SK-N-SH (cell line): ENCODE measurements around the gene GLUL. TPM values are rescaled to one million over a fixed set of nuclear protein-coding genes. Genes with fewer than 3 reads are reported as not detected.

Source experiments
- CTCF ChIA-PET: fragments of 300-600, 350-600 bp; formaldehyde crosslinking; extraction: SDS; loops from one replicate; lab custom pipeline; 2021; lab: Yijun Ruan, JAX
- POLR2A ChIA-PET: fragments of 350-600 bp; sonication (Branson Sonifier 250); formaldehyde crosslinking; extraction: SDS; loops from one replicate; lab custom pipeline; 2020; ENCODE audit warnings: antibody characterized with exemption, inconsistent platforms; lab: Yijun Ruan, JAX
- DNase-seq: peaks from one replicate; pipeline ENCODE4 v3.0.0; 2012
- H2AFZ ChIP-seq: fragments of 200-600 bp; sonication (generic); 2 replicates; pipeline ENCODE4 v1.8.1; 2016; ENCODE audit warnings: antibody characterized with exemption, mild to moderate bottlenecking, low read depth
- H3F3A ChIP-seq: fragments of 200-600 bp; sonication (generic); replicated peaks from 2 replicates; pipeline ENCODE3; 2016; ENCODE audit warnings: antibody characterized with exemption, mild to moderate bottlenecking; ENCODE audit not compliant: insufficient read depth
- H3K27ac ChIP-seq, 2 experiments: fragments of 200-500 bp in 1 of 2; fragments of 200-600 bp in 1 of 2; sonication (Bioruptor generic) in 1 of 2; sonication (generic), shearing (Covaris generic) in 1 of 2; 2 replicates each; pipeline versions ENCODE4 v1.5.1 to v1.6.1; 2014 to 2016; ENCODE audit warnings: low read depth in 2 of 2, inconsistent platforms in 1 of 2, low read length in 1 of 2, mild to moderate bottlenecking in 1 of 2, mixed read lengths in 1 of 2
- H3K27me3 ChIP-seq: fragments of 200-600 bp; sonication (generic), shearing (Covaris generic); 2 replicates; pipeline ENCODE4 v1.6.1; 2016; ENCODE audit warnings: mixed run types; ENCODE audit not compliant: insufficient read depth
- H3K36me3 ChIP-seq, 2 experiments: fragments of 200-500 bp in 1 of 2; fragments of 200-600 bp in 1 of 2; sonication (Bioruptor generic) in 1 of 2; sonication (generic) in 1 of 2; replicated peaks in 1 of 2; 2 replicates each; pipeline versions ENCODE3 to v1.5.1; 2014 to 2016; ENCODE audit warnings: low read length in 1 of 2, mild to moderate bottlenecking in 1 of 2; ENCODE audit not compliant: insufficient read depth in 2 of 2, control insufficient read depth in 1 of 2
- H3K4me1 ChIP-seq, 2 experiments: fragments of 200-500 bp in 1 of 2; fragments of 200-600 bp in 1 of 2; sonication (Bioruptor generic) in 1 of 2; sonication (generic), shearing (Covaris generic) in 1 of 2; 2 replicates each; pipeline versions ENCODE4 v1.5.1 to v1.6.1; 2014 to 2016; ENCODE audit warnings: low read depth in 1 of 2, low read length in 1 of 2, mixed run types in 1 of 2; ENCODE audit not compliant: insufficient read depth in 2 of 2, control insufficient read depth in 1 of 2
- H3K4me2 ChIP-seq: fragments of 200-600 bp; sonication (generic), shearing (Covaris generic); 2 replicates; pipeline ENCODE4 v1.6.1; 2017; ENCODE audit warnings: mixed run types
- H3K4me3 ChIP-seq, 2 experiments: fragments of 200-500 bp in 1 of 2; fragments of 200-600 bp in 1 of 2; sonication (Bioruptor generic) in 1 of 2; sonication (generic), shearing (Covaris generic) in 1 of 2; 2 replicates each; pipeline versions ENCODE4 v1.5.1 to v1.8.1; 2014 to 2016; ENCODE audit warnings: low read depth in 2 of 2, inconsistent platforms in 1 of 2, low read length in 1 of 2, mild to moderate bottlenecking in 1 of 2, mixed read lengths in 1 of 2, moderate library complexity in 1 of 2
- H3K79me2 ChIP-seq: fragments of 200-600 bp; sonication (generic); 2 replicates; pipeline ENCODE4 v1.8.1; 2017; ENCODE audit warnings: mild to moderate bottlenecking; ENCODE audit not compliant: insufficient read depth
- H3K9ac ChIP-seq: fragments of 200-600 bp; sonication (generic); 2 replicates; pipeline ENCODE4 v1.6.1; 2017; ENCODE audit warnings: mixed run types
- H3K9me2 ChIP-seq: fragments of 200-600 bp; sonication (generic); 2 replicates; pipeline ENCODE4 v1.6.1; 2017; ENCODE audit warnings: mixed run types
- H3K9me3 ChIP-seq: fragments of 200-600 bp; sonication (generic); 2 replicates; pipeline ENCODE4 v1.6.1; 2017; ENCODE audit warnings: mixed run types, mild to moderate bottlenecking, moderate library complexity
- H4K20me1 ChIP-seq: fragments of 200-600 bp; sonication (generic); 2 replicates; pipeline ENCODE4 v1.6.1; 2017; ENCODE audit warnings: mild to moderate bottlenecking, mixed run types; ENCODE audit not compliant: insufficient read depth
- ELF1 ChIP-seq: IDR thresholded peaks from 2 replicates; pipeline ENCODE4 v1.4.0; 2012
- EP300 ChIP-seq, 2 experiments: IDR thresholded peaks; 2 replicates each; pipeline versions ENCODE4 v1.4.0 to v1.6.1; 2012; ENCODE audit warnings: borderline replicate concordance in 1 of 2, low read depth in 1 of 2, low read length in 1 of 2
- FOXM1 ChIP-seq: IDR thresholded peaks from 2 replicates; pipeline ENCODE4 v1.4.0; 2012; ENCODE audit warnings: low read depth, mild to moderate bottlenecking
- GATA2 ChIP-seq: sonication (generic); formaldehyde crosslinking; IDR thresholded peaks from 2 replicates; pipeline ENCODE4 v1.5.0; 2020; ENCODE audit warnings: mild to moderate bottlenecking, missing genetic modification reagents
- MEF2A ChIP-seq: IDR thresholded peaks from 2 replicates; pipeline ENCODE4 v1.4.0; 2012; ENCODE audit warnings: low read depth, borderline replicate concordance
- MXI1 ChIP-seq: IDR thresholded peaks from 2 replicates; pipeline ENCODE4 v1.6.1; 2012; ENCODE audit warnings: mild to moderate bottlenecking, low read depth, low read length, improper control_type of control experiment
- NFIC ChIP-seq: IDR thresholded peaks from 2 replicates; pipeline ENCODE4 v1.4.0; 2012; ENCODE audit warnings: borderline replicate concordance
- PBX3 ChIP-seq: IDR thresholded peaks from 2 replicates; pipeline ENCODE4; 2012
- POLR2AphosphoS5 ChIP-seq: IDR thresholded peaks from 2 replicates; pipeline ENCODE4 v1.6.1; 2012; ENCODE audit warnings: low read depth, low read length
- RCOR1 ChIP-seq: fragments of 150-350 bp; IDR thresholded peaks from 2 replicates; pipeline ENCODE4 v1.6.1; 2017; ENCODE audit warnings: antibody characterized with exemption, low read length
- SIN3A ChIP-seq: IDR thresholded peaks from 2 replicates; pipeline ENCODE4 v1.6.1; 2012; ENCODE audit warnings: low read depth, mild to moderate bottlenecking, low read length, moderate library complexity, borderline replicate concordance
- TCF12 ChIP-seq: IDR thresholded peaks from 2 replicates; pipeline ENCODE4 v1.4.0; 2012
- TEAD4 ChIP-seq: IDR thresholded peaks from 2 replicates; pipeline ENCODE4 v1.4.0; 2012; ENCODE audit warnings: mild to moderate bottlenecking, borderline replicate concordance; ENCODE audit not compliant: insufficient read depth
- USF1 ChIP-seq: IDR thresholded peaks from 2 replicates; pipeline ENCODE4 v1.4.0; 2012; ENCODE audit warnings: low read depth, borderline replicate concordance
- USF2 ChIP-seq: fragments of 150-350 bp; IDR thresholded peaks from 2 replicates; pipeline ENCODE4 v1.6.1; 2017; ENCODE audit warnings: antibody characterized with exemption, low read length, low read depth, borderline replicate concordance
- YY1 ChIP-seq: IDR thresholded peaks from 2 replicates; pipeline ENCODE4 v1.4.0; 2012; ENCODE audit warnings: low read depth, mild to moderate bottlenecking
- WGBS: methylation state at CpG from one replicate; pipeline ENCODE4 v1.1.6; 2017; ENCODE audit warnings: low lambda C conversion rate; 5-methylcytosine and 5-hydroxymethylcytosine counted together
- polyA plus RNA-seq, 3 experiments: library from polyadenylated mRNA; depleted of rRNA; stranded (reverse); fragments of >200 nt; gene quantifications; 2 replicates each; pipeline ENCODE4 v1.2.3, GENCODE V29; 2012

The GLUL gene
- polyA plus RNA-seq, 1 of the 3 experiments (the other 2 are of a cell fraction): 107 TPM

GRCh38 chr1:182389619-182390047 lies 2.0 kb downstream of the GLUL start:
- peak overlapping the region; percentile 95 for H3K4me2 ChIP-seq
- no peaks in the 10 kb centered on the region for H3K9me2 ChIP-seq
- H4K20me1 ChIP-seq: peaks cover 31% of the 10 kb centered on the region
- H3K9me3 ChIP-seq: no peaks in the 10 kb centered on the region
- peaks cover 35 to 42% of the 10 kb centered on the region in 2 experiments for H3K36me3 ChIP-seq
- no peak overlapping the region for H2AFZ ChIP-seq
- peak overlapping the region; percentile 97 for H3K9ac ChIP-seq
- H3K27ac ChIP-seq: no peak overlapping the region
- 27% methylated on average over 13 of the region's 13 CpGs for WGBS
- H3K4me1 ChIP-seq: peaks cover 0 to 11% of the 10 kb centered on the region in 2 experiments; a peak in 2 of 4 replicates
- no peaks in the 10 kb centered on the region for H3K27me3 ChIP-seq
- DNase-seq: peak; percentile 9
- CTCF ChIA-PET: interaction anchor here (1.0 to 2.7 kb wide), 5 partner anchors 11 to 304 kb away, joined by 3 to 21 read pairs (median 4); no protein-coding TSS in a partner anchor
- H3K79me2 ChIP-seq: peaks cover 44% of the 10 kb centered on the region
- H3K4me3 ChIP-seq: peak overlapping the region; percentile 95 to 99
- TF ChIP-seq TCF12: no peak
- TF ChIP-seq, all 33 proteins: peak for 0
- POLR2A ChIA-PET: interaction anchor here (3.7 kb wide), 1 partner anchor 245 kb away, joined by 31 read pairs; no protein-coding TSS in a partner anchor
- no peaks in the 10 kb centered on the region for H3F3A ChIP-seq

GRCh38 chr1:182388392-182389134 lies 3.0 kb downstream of the GLUL start:
- peaks cover 0 to 11% of the 10 kb centered on the region in 2 experiments; a peak in 2 of 4 replicates for H3K4me1 ChIP-seq
- TF ChIP-seq SIN3A: no peak
- TF ChIP-seq TEAD4: no peak
- TF ChIP-seq RCOR1: no peak
- TF ChIP-seq POLR2AphosphoS5: no peak
- TF ChIP-seq MEF2A: no peak
- TF ChIP-seq MXI1: no peak
- no peak for TF ChIP-seq USF2
- TF ChIP-seq, all 33 proteins: peak for 0
- Histone ChIP-seq H3K9me3 (no peaks in the 10 kb centered on the region), H3K4me2 (peak overlapping the region; percentile 95), H3K27ac (no peak overlapping the region), H2AFZ (no peak overlapping the region), H3F3A (no peaks in the 10 kb centered on the region), H3K79me2 (peaks cover 44% of the 10 kb centered on the region), H3K9me2 (no peaks in the 10 kb centered on the region), H3K9ac (no peak overlapping the region), H3K36me3 (peaks cover 41 to 53% of the 10 kb centered on the region in 2 experiments), H3K27me3 (no peaks in the 10 kb centered on the region), H3K4me3 (peak overlapping the region in 1 of 2 experiments; percentile 99; a peak in 2 of 4 replicates), H4K20me1 (peaks cover 31% of the 10 kb centered on the region)
- CTCF ChIA-PET: interaction anchor here (0.7 to 2.7 kb wide), 4 partner anchors 12 to 304 kb away, joined by 3 to 21 read pairs (median 3); no protein-coding TSS in a partner anchor
- no peak for DNase-seq
- POLR2A ChIA-PET: no interaction called here
- 99% methylated on average over 5 of the region's 5 CpGs for WGBS

GRCh38 chr1:182387566-182387965 lies 4.0 kb downstream of the GLUL start:
- Histone ChIP-seq H3K9ac (no peak overlapping the region), H3K27ac (no peak overlapping the region), H3K4me1 (peaks cover 0 to 10% of the 10 kb centered on the region in 2 experiments; a peak in 2 of 4 replicates), H3K79me2 (peaks cover 44% of the 10 kb centered on the region), H3K9me2 (no peaks in the 10 kb centered on the region), H3K27me3 (no peaks in the 10 kb centered on the region), H3K9me3 (no peaks in the 10 kb centered on the region), H3K4me2 (no peak overlapping the region), H2AFZ (no peak overlapping the region), H4K20me1 (peaks cover 31% of the 10 kb centered on the region), H3K4me3 (no peak overlapping the region), H3F3A (peaks cover 10% of the 10 kb centered on the region), H3K36me3 (peaks cover 49 to 63% of the 10 kb centered on the region in 2 experiments)
- WGBS: 95% methylated on average over 2 of the region's 2 CpGs
- ChIA-PET CTCF (interaction anchor here (0.9 to 1.8 kb wide), 2 partner anchors 9 to 11 kb away, joined by 3 to 5 read pairs; no protein-coding TSS in a partner anchor), POLR2A (no interaction called here)
- DNase-seq: no peak
- TF ChIP-seq ELF1 (no peak), PBX3 (no peak), GATA2 (CRISPR knock-in tag) (no peak), MEF2A (no peak), POLR2AphosphoS5 (no peak), NFIC (no peak), FOXM1 (no peak), EP300 (IDR thresholded peaks at IDR 0.05; ENCODE audit: borderline replicate concordance in 1 of 2, low read depth in 1 of 2, low read length in 1 of 2) (no peak), USF1 (no peak), YY1 (no peak)
